Epidermal melanocyte (primary cell): Measurements from ENCODE around the gene C6orf52.
"Not testable (repeated sequence)": the region's sequence is repeated elsewhere in the genome, so short reads cannot be mapped to it uniquely, and the experiment has no call there.

ENCODE experiments used
- DNase-seq: peaks from one replicate; pipeline ENCODE4 v3.0.0; 2011; ENCODE audit warnings: low spot score; ENCODE audit not compliant: insufficient read length

C6orf52 gene

GRCh38 chr6:10694302-10695085 lies at the start of gene C6orf52, which contains the start of gene PAK1IP1:
Gene C6orf52 (minus strand): TSS chr6:10694616. CDS start chr6:10687550, 7,066 bp downstream.
Gene PAK1IP1 (plus strand): TSS chr6:10694972. CDS start chr6:10694986, 14 bp downstream.
- DNase-seq: peak; percentile 86

GRCh38 chr6:10743515-10743914 lies 49.1 kb upstream of the C6orf52 start:
- no peak for DNase-seq

DNA sequence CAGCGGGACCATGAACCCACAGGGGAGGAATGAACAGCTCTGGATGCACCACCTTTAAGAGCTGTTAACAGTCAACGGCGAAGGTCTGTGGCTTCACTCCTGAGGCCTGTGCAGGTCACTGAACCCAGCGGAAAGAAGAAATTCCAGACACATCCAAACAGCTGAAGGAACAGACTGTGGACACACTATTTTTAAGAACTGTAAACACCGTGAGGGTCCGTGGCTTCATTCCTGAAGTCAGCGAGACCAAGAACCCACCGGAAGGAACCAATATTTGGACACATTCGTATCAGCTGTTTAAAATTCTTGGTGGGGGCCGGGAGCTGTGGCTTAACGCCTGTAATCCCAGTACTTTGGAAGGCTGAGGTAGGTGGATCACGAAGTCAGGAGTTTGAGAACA lies 47.8 kb upstream of the C6orf52 start:
- no peak for DNase-seq

DNA sequence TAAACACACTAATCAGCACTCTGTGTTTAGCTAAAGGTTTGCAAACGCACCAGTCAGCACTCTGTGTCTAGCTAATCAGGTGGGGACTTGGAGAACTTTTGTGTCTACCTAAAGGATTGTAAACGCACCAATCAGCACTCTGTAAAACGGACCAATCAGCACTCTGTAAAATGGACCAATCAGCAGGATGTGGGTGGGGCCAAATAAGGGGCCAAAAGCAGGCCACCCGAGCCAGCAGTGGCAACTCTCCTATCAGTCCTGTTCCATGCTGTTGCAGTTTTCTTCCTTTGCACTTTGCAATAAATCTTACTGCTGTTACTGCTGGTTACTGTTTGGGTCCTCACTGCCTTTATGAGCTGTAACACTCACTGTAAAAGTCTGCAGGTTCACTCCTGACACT lies 47.2 kb upstream of the C6orf52 start:
- DNase-seq: not testable (repeated sequence)

GRCh38 chr6:10740061-10740460 lies 45.6 kb upstream of the C6orf52 start:
- DNase-seq: no peak

GRCh38 chr6:10736731-10737130 lies 42.3 kb upstream of the C6orf52 start:
- no peak for DNase-seq

DNA sequence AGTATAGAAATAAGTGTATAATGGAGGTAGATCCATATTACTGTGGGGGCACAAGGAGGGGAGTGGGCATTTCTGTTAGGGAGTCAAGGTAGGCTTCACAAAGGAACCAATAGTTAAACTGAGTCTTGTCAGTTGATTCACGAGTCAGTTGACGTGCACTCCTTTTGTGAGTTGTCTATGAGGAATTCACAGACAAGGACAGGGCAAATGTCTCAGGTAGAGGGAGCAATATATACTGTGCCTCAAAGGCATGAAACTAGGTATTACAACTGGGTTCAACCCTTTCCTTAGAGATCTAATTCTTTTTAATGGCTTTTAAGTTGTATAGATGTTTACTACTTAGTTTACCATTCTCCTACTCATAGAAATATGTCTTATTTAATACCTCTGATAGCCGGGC lies 39.4 kb upstream of the C6orf52 start:
- DNase-seq: no peak

DNA sequence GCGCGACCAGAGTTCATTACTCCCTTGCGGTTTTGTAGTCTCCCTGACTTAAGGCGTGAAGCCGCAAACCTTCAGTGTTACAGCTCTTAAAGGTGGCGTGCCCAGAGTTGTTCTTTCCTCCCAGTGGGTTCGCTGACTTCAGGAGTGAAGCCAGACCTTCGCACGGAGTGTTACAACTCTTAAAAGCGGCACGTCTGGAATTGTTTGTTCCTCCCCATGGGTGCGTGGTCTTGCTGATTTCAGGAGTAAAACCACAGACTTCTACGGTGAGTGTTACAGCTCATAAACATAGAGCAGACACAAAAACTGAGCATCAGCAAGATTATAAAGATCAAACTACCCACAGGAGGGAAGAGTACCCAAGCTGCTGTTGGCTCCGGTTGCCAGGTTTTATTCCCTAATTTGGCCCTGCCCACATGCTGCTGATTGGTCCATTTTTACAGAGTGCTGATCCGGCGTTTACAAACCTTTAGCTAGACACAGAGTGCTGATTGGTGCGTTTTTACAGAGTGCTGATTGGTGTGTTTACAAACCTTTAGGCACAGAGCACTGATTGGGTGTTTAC lies 38.8 kb upstream of the C6orf52 start:
- no peak for DNase-seq

GRCh38 chr6:10730254-10730653 lies 35.8 kb upstream of the C6orf52 start:
- DNase-seq: no peak

- no peak for DNase-seq
Observed at GRCh38 chr6:10725716-10726115, 31.3 kb upstream of the C6orf52 start.

DNA sequence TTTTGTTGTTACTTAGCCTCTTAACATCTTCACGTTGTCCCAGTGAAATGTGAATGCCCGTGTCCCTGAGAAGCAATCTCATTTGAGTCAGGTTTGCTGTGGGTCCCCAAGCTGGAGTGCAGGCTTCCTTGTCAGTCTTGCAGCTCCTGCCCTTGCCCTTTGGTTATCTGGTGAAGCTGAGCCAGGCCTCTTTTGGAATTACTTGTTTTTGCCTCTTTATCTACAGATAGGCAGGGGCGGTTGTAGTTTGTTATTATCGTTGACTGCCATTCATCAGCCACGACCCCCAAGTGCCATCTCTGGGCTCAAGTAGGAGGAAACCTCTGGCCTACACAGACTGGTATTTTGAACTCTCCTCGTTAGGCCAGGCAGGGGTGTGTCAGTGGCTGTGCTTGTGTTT lies 30.6 kb upstream of the C6orf52 start:
- DNase-seq: no peak

DNA sequence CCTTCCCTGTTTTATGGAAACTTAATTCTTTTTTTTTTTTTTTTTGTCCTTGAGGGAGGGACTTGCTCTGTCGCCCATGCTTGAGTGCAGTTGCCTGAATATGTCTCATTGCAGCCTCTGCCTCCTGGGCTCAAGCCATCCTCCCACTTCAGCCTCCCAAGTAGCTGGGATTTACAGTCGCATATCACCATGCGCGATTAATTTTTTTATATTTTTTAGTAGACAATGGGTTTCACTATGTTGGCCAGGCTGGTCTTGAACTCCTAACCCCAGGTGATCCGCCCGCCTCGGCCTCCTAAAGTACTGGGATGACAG lies 29.1 kb upstream of the C6orf52 start:
- no peak for DNase-seq

DNA sequence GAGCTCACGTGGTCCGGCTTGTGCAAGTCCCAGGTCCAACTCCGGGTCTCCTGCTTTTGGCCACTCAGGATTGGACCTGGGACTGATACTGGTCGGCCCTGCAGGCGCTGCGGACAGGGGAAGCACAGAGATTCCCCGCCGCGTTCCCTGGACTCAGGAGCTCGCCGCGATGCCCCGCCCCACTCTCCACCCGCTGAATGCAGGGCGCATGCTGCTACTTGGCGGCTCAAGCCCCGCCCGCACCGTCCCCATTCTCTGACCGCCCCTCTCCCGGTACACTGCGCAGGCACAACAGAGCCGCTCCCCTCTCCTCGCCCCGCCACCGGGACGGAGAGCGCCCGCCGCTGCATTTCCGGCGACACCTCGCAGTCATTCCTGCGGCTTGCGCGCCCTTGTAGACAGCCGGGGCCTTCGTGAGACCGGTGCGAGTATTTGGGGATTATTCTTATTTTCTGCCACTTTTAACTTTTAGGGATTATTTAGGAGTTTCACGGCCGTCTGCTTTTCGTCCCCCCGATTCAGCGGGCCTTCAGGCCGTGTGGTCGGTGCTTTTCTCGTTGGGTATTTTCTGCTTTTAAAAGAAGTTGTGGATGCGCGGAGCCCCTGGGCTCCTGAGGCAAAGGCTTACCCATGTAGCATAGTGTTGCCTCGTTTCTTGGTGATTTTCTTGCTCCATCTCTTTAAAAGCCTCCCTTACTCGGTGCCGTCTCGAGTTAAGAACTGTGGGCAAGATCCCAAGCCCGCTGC lies 28.6 kb upstream of the C6orf52 start, which contains the start of gene TMEM14C:
TMEM14C (plus strand) TSS at position 251 of the 747 bp plus-strand sequence. CDS start 1,544 bp downstream, outside the sequence.
- DNase-seq: peak; percentile 92

DNA sequence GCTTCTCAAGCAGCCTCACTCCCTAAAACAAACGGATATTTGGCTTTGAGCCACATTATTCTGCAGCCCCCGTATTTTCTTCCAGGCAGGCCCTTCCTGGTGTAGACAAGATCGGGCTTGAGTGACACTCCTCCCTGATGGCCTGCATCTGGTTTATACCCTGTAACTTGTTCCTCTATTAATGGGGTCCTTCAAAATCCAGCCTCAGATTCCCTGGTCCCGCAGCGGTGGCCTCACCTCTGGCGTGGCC lies 28.1 kb upstream of the C6orf52 start:
- DNase-seq: no peak

- DNase-seq: peak; percentile 31
Observed at GRCh38 chr6:10721850-10722569, 27.6 kb upstream of the C6orf52 start.

DNA sequence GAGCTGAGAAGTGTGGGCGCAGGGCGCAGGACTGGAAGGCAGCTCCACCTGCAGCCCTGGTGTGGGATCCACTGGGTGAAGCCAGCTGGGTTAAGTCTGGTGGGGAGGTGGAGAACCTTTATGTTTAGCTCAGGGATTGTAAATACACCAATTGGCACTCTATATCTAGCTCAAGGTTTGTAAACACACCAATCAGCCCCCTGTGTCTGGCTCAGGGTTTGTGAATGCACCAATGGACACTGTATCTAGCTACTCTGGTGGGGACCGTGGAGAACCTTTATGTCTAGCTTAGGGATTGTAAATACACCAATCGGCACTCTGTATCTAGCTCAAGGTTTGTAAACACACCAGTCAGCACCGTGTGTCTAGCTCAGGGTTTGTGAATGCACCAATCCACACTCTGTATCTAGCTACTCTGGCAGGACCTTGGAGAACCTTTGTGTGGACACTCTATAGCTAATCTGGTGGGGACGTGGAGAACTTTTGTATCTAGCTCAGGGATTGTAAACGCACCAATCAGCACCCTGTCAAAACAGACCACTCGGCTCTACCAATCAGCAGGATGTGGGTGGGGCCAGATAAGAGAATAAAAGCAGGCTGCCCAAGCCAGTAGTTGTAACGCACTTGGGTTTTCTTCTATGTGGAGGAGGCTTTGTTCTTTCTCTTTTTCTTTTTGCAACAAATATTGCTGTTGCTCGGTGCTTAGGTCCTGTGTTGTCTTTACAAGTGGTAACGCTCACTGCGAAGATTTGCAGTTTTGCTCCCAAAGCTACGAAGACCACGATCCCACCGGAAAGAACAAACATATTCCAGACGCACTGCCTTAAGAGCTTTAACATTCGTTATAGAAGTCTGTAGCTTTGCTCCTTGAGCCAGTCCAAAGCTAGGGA lies 26.8 kb upstream of the C6orf52 start:
- DNase-seq: not testable (repeated sequence)

- DNase-seq: no peak
Observed at GRCh38 chr6:10720265-10720959, 26.0 kb upstream of the C6orf52 start.

- DNase-seq: no peak
Observed at GRCh38 chr6:10719964-10720264, 25.5 kb upstream of the C6orf52 start.

DNA sequence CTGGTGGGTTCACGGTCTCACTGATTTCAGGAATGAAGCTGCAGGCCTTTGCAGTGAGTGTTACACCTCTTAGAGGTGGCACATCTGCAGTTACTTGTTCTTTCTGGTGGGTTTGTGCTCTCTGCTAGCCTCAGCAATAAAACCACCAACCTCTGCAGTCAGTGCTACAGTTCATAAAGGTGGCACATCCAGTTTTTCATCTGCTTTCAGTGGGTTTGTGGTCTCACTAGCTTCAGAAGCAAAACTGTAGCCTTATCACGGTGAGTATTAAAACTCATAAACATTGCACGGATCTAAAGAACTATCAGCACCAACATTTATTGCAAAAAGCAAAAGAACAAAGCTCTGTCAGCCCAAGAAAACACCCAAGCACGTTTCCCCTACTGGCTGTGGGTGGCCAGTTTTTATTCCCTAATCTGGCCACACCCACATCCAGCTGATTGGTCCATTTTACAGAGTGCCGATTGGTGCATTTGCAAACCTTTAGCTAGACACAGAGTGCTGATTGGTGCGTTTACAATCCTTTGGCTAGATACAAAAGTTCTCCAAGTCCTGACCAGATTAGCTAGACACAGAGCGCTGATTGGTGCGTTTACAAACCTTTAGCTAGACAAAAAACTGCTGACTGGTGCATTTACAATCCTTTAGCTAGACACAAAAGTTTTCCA lies 25.0 kb upstream of the C6orf52 start:
- DNase-seq: no peak

GRCh38 chr6:10713962-10714361 lies 19.5 kb upstream of the C6orf52 start:
- no peak for DNase-seq
